MM.1S (cell line): ENCODE data around the gene CROT.

Source experiments
- CTCF ChIP-seq: fragments of 300-600 bp; sonication (generic); IDR thresholded peaks from 2 replicates; pipeline ENCODE4 v1.5.1; 2016; ENCODE audit warnings: antibody characterized with exemption, low read length, mixed read lengths
- EZH2phosphoT487 ChIP-seq: fragments of 300-600 bp; sonication (generic); IDR thresholded peaks from 2 replicates; pipeline ENCODE4 v1.6.1; 2018; ENCODE audit warnings: antibody characterized with exemption, low read length

DNA sequence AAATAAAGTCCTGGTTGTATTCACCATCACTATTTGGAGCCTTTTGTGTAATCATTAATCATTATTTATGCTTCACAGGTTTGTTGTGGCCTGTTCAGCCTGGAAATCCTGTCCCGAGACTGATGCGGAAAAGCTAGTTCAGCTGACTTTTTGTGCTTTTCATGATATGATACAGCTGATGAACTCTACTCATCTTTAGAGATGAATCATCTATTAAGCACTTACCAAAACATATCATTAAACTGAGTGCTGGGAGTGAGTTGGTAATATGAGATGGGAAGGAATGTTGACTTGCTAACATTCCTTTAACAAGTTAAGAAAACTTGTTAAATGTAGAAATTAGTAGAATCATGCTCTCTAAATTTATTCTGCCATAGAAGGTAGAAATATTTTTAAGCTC is 53.0 kb downstream of the CROT start:
- TF ChIP-seq CTCF: no peak
- no peak for TF ChIP-seq EZH2phosphoT487
